SK-N-SH treated with all-trans-retinoic acid at 6 μM for 48 hours (cell line): ENCODE measurements around the gene PDLIM4.

ENCODE experiments used
- ATAC-seq: fragments of 200-7000 bp; cut with Tn5 transposase; 3 replicates; pipeline ENCODE4 v1.9.1; 2020; ENCODE audit warnings: mild to moderate bottlenecking, moderate library complexity
- ARNTL ChIP-seq: fragments of 450-650 bp; formaldehyde crosslinking; IDR thresholded peaks from 2 replicates; pipeline ENCODE4 v1.5.0; 2020; ENCODE audit warnings: low read depth, mild to moderate bottlenecking, moderate library complexity, borderline replicate concordance
- CREB5 ChIP-seq: fragments of 250-450 bp; sonication (Bioruptor Pico); IDR thresholded peaks from 2 replicates; pipeline ENCODE4 v1.5.1; 2020; ENCODE audit warnings: low read depth, mild to moderate bottlenecking, moderate library complexity
- CSRNP3 ChIP-seq: fragments of 250-450 bp; sonication (Bioruptor Pico); IDR thresholded peaks from 2 replicates; pipeline ENCODE4 v1.5.1; 2021; ENCODE audit warnings: mild to moderate bottlenecking, moderate library complexity
- ESRRG ChIP-seq: fragments of 250-450 bp; sonication (Bioruptor Pico); IDR thresholded peaks from 2 replicates; pipeline ENCODE4 v1.6.1; 2021; ENCODE audit warnings: mild to moderate bottlenecking
- GLIS3 ChIP-seq: fragments of 250-450 bp; sonication (Bioruptor Pico); IDR thresholded peaks from 2 replicates; pipeline ENCODE4 v1.5.0; 2020; ENCODE audit warnings: mild to moderate bottlenecking, moderate library complexity
- ISL1 ChIP-seq: fragments of 250-450 bp; sonication (Bioruptor Pico); IDR thresholded peaks from 2 replicates; pipeline ENCODE4 v2.1.2; 2022; ENCODE audit warnings: mild to moderate bottlenecking, moderate library complexity
- OSR1 ChIP-seq: fragments of 250-450 bp; sonication (Bioruptor Pico); IDR thresholded peaks from 2 replicates; pipeline ENCODE4 v1.8.0; 2022; ENCODE audit warnings: moderate library complexity, mild to moderate bottlenecking, inconsistent platforms
- PATZ1 ChIP-seq: fragments of 250-450 bp; sonication (Bioruptor Pico); IDR thresholded peaks from 2 replicates; pipeline ENCODE4 v1.8.0; 2020; ENCODE audit warnings: mild to moderate bottlenecking, moderate library complexity, borderline replicate concordance
- POU6F1 ChIP-seq: fragments of 250-450 bp; sonication (Bioruptor Pico); IDR thresholded peaks from 2 replicates; pipeline ENCODE4 v1.8.0; 2021; ENCODE audit warnings: low read depth, mild to moderate bottlenecking, moderate library complexity, borderline replicate concordance
- PPARA ChIP-seq: fragments of 250-450 bp; sonication (Bioruptor Pico); IDR thresholded peaks from 2 replicates; pipeline ENCODE4 v1.5.0; 2020; ENCODE audit warnings: mild to moderate bottlenecking, borderline replicate concordance
- SNAI2 ChIP-seq: fragments of 250-450 bp; sonication (Bioruptor Pico); IDR thresholded peaks from 2 replicates; pipeline ENCODE4 v1.5.0; 2020; ENCODE audit warnings: mild to moderate bottlenecking, moderate library complexity
- TCF4 ChIP-seq: fragments of 250-450 bp; sonication (Bioruptor Pico); IDR thresholded peaks from 2 replicates; pipeline ENCODE4 v1.8.0; 2021; ENCODE audit warnings: mild to moderate bottlenecking, moderate library complexity, borderline replicate concordance
- TOX ChIP-seq: fragments of 250-450 bp; sonication (Bioruptor Pico); IDR thresholded peaks from 2 replicates; pipeline ENCODE4 v1.8.0; 2021; ENCODE audit warnings: mild to moderate bottlenecking, moderate library complexity, borderline replicate concordance
- ZC3H10 ChIP-seq: fragments of 250-450 bp; sonication (Bioruptor Pico); IDR thresholded peaks from 2 replicates; pipeline ENCODE4 v1.5.1; 2021; ENCODE audit warnings: mild to moderate bottlenecking, moderate library complexity
- ZFP30 ChIP-seq: fragments of 450-650 bp; formaldehyde crosslinking; IDR thresholded peaks from 2 replicates; pipeline ENCODE4 v1.5.0; 2022; ENCODE audit warnings: mild to moderate bottlenecking, moderate library complexity
- ZNF8 ChIP-seq: fragments of 450-650 bp; formaldehyde crosslinking; IDR thresholded peaks from 2 replicates; pipeline ENCODE4 v1.5.0; 2020; ENCODE audit warnings: mild to moderate bottlenecking, moderate library complexity

Gene PDLIM4

GRCh38 chr5:132215329-132215728 is 42.2 kb upstream of the PDLIM4 start (continued):
- TF ChIP-seq TCF4 (CRISPR knock-in tag) (no peak), TOX (CRISPR knock-in tag) (no peak)

- no peak for TF ChIP-seq TOX (CRISPR knock-in tag)
- no peak for TF ChIP-seq ESRRG (CRISPR knock-in tag)
- no peak for TF ChIP-seq CSRNP3
- ATAC-seq = no peak
Observed at GRCh38 chr5:132218321-132218720, 39.2 kb upstream of the PDLIM4 start.

DNA sequence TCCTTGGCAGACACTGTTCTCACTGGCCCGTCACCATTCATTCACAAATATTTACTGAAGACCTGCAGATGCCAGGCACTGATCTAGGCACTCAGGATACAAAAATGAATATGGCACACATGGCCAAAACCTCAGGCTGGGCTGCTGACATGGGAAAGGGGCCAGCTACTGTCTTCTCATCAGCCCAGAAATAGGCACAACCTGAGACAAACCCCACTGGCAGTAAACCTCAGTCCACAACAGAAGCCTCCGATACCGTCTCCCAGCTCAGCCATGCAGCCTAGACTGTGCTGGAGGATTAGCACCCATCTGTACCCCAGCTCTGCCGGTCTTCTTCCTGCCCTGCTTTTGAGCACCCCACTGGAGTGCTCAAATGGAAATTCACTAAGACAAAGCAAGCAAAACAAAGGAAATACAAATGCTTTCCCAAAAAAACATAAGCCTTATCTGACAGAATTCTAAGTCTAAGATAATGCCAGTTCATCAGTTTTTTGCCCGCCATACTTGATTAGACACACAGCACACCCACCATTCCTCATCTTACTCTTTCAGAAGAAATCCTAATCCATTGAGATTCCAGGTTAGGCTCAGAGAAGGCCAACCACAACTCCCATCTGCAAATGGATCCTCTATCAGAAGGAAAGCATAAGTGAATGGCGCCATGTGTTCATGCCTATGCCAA is 38.1 kb upstream of the PDLIM4 start:
- no peak for ATAC-seq
- no peak for TF ChIP-seq TOX (CRISPR knock-in tag)

DNA sequence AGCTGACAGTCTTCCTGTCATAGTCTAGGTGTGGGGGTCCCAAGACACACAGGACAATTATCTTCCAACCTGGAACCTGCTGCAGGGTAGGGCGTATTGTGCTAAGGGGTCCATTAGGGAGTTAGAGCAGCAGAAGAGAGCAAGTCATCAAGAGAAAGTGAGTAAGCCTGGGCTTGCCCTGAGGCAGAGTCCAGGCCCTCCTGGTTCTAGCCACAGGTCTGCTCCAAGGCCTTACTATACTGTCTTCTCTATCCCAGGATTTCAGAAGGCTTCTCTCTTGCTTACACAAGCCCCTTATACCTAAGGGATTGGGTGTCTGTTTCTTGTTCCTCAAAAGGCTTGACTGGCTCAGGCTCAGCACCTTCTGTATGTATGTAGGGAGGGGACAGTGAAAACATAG is 37.5 kb upstream of the PDLIM4 start:
- no peak for ATAC-seq
- no peak for TF ChIP-seq TCF4 (CRISPR knock-in tag)

DNA sequence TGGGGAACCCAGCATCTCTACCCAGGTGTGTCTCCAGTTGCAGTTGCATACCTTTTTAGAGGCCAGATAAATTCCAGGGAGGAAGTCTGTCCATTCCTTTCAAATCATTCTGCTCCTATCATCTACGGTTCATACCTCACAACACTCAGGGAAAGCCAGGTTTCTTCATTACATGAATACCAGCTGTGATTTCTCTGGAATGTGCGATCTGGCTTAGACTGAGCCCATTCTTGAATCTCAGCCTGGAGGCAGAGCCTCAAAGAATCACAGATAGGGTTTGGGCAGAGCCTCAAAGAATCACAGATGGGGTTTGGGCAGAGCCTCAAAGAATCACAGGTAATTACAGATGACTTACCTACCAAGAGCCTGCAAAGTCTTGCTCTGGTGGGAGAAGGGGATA is 37.0 kb upstream of the PDLIM4 start:
- no peak for TF ChIP-seq TCF4 (CRISPR knock-in tag)
- ATAC-seq = no peak

- no peak; the same call in 2 of the 3 replicates for ATAC-seq
- TF ChIP-seq CREB5 (CRISPR knock-in tag) = no peak
- TF ChIP-seq SNAI2 = no peak
- TF ChIP-seq ESRRG (CRISPR knock-in tag) = no peak
- no peak for TF ChIP-seq ZNF8
- no peak for TF ChIP-seq PPARA (CRISPR knock-in tag)
- TF ChIP-seq ISL1 (CRISPR knock-in tag) = no peak
- TF ChIP-seq OSR1 (CRISPR knock-in tag) = no peak
- no peak for TF ChIP-seq PATZ1 (CRISPR knock-in tag)
- no peak for TF ChIP-seq POU6F1
- TF ChIP-seq TCF4 (CRISPR knock-in tag) = no peak
- TF ChIP-seq GLIS3 (CRISPR knock-in tag) = no peak
- TF ChIP-seq TOX (CRISPR knock-in tag) = no peak
- TF ChIP-seq ZC3H10 = no peak
- no peak for TF ChIP-seq ARNTL
- no peak for TF ChIP-seq ZFP30 (CRISPR knock-in tag)
- TF ChIP-seq CSRNP3 = no peak
- TF ChIP-seq, all 23 proteins: peak for 0
Observed at GRCh38 chr5:132221781-132222648, 35.5 kb upstream of the PDLIM4 start.
